Measurements from ENCODE around the gene PCNX2. TPM values are rescaled to one million over a fixed set of nuclear protein-coding genes. Genes with fewer than 3 reads are reported as not detected.

The PCNX2 gene
- total and polyA plus RNA-seq, 11 donors: 0.27 to 5.3 (median 1.9) TPM

DNA sequence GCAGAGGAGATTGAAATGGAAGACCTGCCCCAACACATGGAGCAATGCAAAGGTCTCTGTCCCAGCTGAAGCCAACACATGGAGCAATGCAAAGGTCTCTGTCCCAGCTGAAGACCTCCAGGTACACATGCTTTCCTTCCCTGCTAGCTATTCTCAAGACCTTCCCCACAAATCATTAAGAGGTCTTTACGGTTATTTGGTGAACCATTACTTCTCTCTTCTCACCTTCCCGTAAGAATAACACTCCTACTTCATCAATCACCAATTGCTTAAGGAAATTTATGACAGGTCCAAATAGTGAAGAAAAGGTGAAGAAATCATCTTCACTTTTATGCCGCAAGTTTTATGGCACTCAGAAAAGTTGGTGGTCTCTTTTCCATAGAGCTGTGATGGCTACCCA, 206.3 kb downstream of the PCNX2 start:
- Histone ChIP-seq H3K4me3 (no peak overlapping the region), H3K36me3 (no peaks in the 10 kb centered on the region), H3K4me1 (peaks cover 0 to 29% (median 7%) of the 10 kb centered on the region in 12 donors), H3K9me3 (no peaks in the 10 kb centered on the region), H3K27me3 (no peaks in the 10 kb centered on the region), H3K27ac (no peak overlapping the region)
- 97 to 99% (median 98%) methylated on average over 3 of the region's 3 CpGs for WGBS, 4 donors
- DNase-seq (no peak), ATAC-seq (no peak)
- TF ChIP-seq POLR2A (IDR thresholded peaks at IDR 0.05): no peak
- TF ChIP-seq, protein P1, sequence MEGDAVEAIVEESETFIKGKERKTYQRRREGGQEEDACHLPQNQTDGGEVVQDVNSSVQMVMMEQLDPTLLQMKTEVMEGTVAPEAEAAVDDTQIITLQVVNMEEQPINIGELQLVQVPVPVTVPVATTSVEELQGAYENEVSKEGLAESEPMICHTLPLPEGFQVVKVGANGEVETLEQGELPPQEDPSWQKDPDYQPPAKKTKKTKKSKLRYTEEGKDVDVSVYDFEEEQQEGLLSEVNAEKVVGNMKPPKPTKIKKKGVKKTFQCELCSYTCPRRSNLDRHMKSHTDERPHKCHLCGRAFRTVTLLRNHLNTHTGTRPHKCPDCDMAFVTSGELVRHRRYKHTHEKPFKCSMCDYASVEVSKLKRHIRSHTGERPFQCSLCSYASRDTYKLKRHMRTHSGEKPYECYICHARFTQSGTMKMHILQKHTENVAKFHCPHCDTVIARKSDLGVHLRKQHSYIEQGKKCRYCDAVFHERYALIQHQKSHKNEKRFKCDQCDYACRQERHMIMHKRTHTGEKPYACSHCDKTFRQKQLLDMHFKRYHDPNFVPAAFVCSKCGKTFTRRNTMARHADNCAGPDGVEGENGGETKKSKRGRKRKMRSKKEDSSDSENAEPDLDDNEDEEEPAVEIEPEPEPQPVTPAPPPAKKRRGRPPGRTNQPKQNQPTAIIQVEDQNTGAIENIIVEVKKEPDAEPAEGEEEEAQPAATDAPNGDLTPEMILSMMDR (IDR thresholded peaks at IDR 0.05): no peak
- intact Hi-C loops (cut with DNase I): no loop called here

DNA sequence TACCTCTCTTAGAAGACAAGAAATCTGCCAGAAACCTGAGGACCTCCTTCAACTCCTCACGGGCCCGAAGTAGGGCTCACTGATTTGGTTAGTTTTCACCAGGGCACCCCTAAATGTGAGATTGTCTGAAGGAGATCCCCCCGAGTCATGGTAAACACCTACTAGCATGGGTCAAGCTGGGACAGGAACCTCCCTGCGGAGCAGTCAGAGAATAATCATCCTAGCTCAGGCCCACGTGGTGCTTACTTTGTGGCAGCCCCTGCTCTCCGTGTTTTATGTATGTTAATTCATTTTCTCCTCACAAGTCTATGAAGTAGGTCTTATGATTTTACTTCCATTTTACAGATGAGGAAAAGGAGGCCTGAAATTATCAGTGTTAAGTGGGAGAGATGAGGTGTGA, 206.9 kb downstream of the PCNX2 start:
- Histone ChIP-seq H3K4me3 (no peak overlapping the region), H3K36me3 (no peaks in the 10 kb centered on the region), H3K4me1 (peaks cover 0 to 23% (median 3%) of the 10 kb centered on the region in 12 donors), H3K27me3 (no peaks in the 10 kb centered on the region), H3K27ac (no peak overlapping the region), H3K9me3 (no peaks in the 10 kb centered on the region)
- intact Hi-C loops (cut with DNase I): no loop called here
- TF ChIP-seq, protein P1 (IDR thresholded peaks at IDR 0.05): no peak
- no peak for TF ChIP-seq POLR2A (IDR thresholded peaks at IDR 0.05)
- ATAC-seq (no peak), DNase-seq (no peak)
- 84 to 94% (median 85%) methylated on average over 6 of the region's 6 CpGs for WGBS, 4 donors

DNA sequence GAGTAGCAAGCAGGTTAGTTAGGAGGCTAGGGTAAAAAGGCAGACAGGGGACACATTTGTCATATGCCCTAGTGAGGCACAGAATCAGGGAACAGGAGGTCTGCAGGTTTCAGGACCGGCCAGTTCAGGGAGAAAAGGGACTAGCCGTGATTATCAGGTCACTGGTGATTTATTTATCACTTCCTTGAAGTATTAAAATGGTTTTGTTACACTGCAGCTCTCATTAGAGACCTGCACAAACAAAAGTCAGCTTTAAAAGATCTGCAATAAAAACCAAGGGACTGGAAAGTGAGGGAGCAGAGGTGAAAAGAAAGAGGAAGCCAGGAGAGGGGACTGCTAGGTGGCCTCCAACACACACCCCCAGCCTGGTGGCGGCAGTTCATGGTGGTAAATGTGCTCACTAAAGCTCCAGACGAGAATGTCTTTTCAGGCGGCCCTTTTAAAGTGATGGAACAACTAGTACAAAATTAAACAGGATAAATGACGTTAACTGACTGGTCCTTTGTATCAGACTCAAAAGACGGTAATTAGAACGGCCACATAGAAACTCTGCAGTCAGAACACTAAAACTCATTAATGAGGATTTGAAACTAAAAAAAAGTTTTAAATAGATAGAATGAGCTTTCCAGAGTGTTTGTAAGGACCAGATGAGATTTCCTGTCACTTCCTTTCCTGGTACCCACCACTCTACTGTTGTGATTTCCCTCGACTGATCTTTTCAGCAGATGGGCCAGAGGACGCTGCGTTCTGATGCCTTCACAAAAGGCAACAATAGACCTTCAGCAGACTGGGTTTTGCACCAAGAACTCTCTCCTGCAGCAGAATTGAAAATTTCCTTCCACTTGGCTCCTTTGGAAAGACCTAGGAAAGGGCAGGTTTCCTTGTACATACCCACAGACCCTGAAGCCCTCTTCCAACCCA, 208.3 kb downstream of the PCNX2 start:
- Histone ChIP-seq H3K4me1 (peaks cover 0 to 11% (median 2%) of the 10 kb centered on the region in 12 donors), H3K9me3 (no peaks in the 10 kb centered on the region), H3K4me3 (no peak overlapping the region), H3K36me3 (no peaks in the 10 kb centered on the region), H3K27ac (peak overlapping the region in 8 of 12 donors; percentile 19 to 63 (median 51)), H3K27me3 (no peaks in the 10 kb centered on the region)
- ATAC-seq (peak in 1 of 4 donors; percentile 67), DNase-seq (no peak)
- intact Hi-C loops (cut with DNase I): no loop called here
- WGBS, 4 donors: 58 to 68% (median 65%) methylated on average over 10 to 11 of the region's 11 CpGs
- TF ChIP-seq POLR2A (IDR thresholded peaks at IDR 0.05): no peak
- TF ChIP-seq, protein P1 (IDR thresholded peaks at IDR 0.05): no peak

DNA sequence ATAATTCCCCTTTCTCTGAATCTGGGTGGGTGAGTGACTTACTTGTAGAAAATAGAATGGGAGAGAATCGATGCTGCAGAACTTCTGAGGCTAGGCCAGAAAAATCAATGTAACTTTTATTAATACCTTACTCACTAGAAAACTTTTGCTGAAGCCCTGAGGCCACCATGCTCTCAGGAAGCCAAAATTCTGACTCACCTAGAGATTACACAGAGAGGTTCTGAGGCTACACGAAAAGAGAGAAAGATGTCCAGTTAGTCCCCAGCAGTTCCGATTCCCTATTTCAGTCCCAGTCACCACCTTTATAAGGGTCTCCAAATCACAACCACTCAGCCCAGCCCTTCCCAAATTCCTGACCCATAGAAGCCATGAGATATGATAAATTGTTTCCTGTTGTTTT, 210.0 kb downstream of the PCNX2 start:
- no peak for ATAC-seq
- Histone ChIP-seq H3K4me3 (no peak overlapping the region), H3K27me3 (no peaks in the 10 kb centered on the region), H3K4me1 (peaks cover 0 to 13% (median 0%) of the 10 kb centered on the region in 12 donors), H3K36me3 (no peaks in the 10 kb centered on the region), H3K9me3 (no peaks in the 10 kb centered on the region), H3K27ac (no peak overlapping the region)
- TF ChIP-seq, protein P1 (IDR thresholded peaks at IDR 0.05): no peak
- no peak for TF ChIP-seq POLR2A (IDR thresholded peaks at IDR 0.05)
- 93 to 97% (median 95%) methylated on average over 3 of the region's 3 CpGs for WGBS, 4 donors
- DNase-seq: no peak
- intact Hi-C loops (cut with DNase I): no loop called here

Measured in heart left ventricle (tissue), 16 donors.